MCF 10A (cell line): Measurements from ENCODE around the gene BCAS1. TPM values are rescaled to one million over a fixed set of nuclear protein-coding genes. Genes with fewer than 3 reads are reported as not detected.

Experiments used
- BruUV-seq: library from RNA; stranded (reverse); fragments of 400-500 nt; replicated peaks from 2 replicates; lab custom pipeline; 2021; lab: Mats Ljungman, UMichigan
- CTCF ChIA-PET: fragments of 300-600 bp; sonication (Branson Sonifier 250); formaldehyde crosslinking; extraction: SDS; loops from one replicate; lab custom pipeline; 2021; ENCODE audit warnings: antibody characterized with exemption, inconsistent platforms; lab: Yijun Ruan, JAX
- POLR2A ChIA-PET: fragments of 300-600, 350-650 bp; sonication (Branson Sonifier 250); formaldehyde crosslinking; extraction: SDS; loops from one replicate; lab custom pipeline; 2020; ENCODE audit warnings: antibody characterized with exemption, inconsistent platforms; lab: Yijun Ruan, JAX
- DNase-seq: peaks from one replicate; pipeline ENCODE4 v3.0.0-alpha.2; 2018; ENCODE audit not compliant: unreplicated experiment
- H3K27ac Mint-ChIP-seq: one replicate; pipeline ENCODE4 v1.8.0; 2022; ENCODE audit warnings: mild to moderate bottlenecking, low read depth, mixed read lengths; ENCODE audit not compliant: unreplicated experiment
- H3K27me3 Mint-ChIP-seq: one replicate; pipeline ENCODE4 v1.8.0; 2022; ENCODE audit warnings: mixed read lengths; ENCODE audit not compliant: insufficient read depth, unreplicated experiment
- H3K36me3 Mint-ChIP-seq: one replicate; pipeline ENCODE4 v1.8.0; 2022; ENCODE audit warnings: mild to moderate bottlenecking, moderate library complexity, mixed read lengths; ENCODE audit not compliant: insufficient read depth, unreplicated experiment
- H3K4me1 Mint-ChIP-seq: one replicate; pipeline ENCODE4 v1.8.0; 2022; ENCODE audit warnings: mixed read lengths; ENCODE audit not compliant: insufficient read depth, unreplicated experiment
- H3K4me3 Mint-ChIP-seq: one replicate; pipeline ENCODE4 v1.8.0; 2022; ENCODE audit warnings: mild to moderate bottlenecking, moderate library complexity, mixed read lengths; ENCODE audit not compliant: unreplicated experiment
- H3K9me3 Mint-ChIP-seq: one replicate; pipeline ENCODE4 v1.8.0; 2022; ENCODE audit warnings: mixed read lengths; ENCODE audit not compliant: unreplicated experiment
- CTCF ChIP-seq: fragments of 200-600 bp; IDR thresholded peaks from one replicate; pipeline ENCODE4 v1.8.0; 2022; ENCODE audit warnings: antibody characterized with exemption, mild to moderate bottlenecking; ENCODE audit not compliant: unreplicated experiment
- intact Hi-C: fragments of 100-400 bp; cut with micrococcal nuclease; formaldehyde crosslinking; loops from 2 replicates; pipeline ENCODE4 v1.14.1; 2022
- total RNA-seq: library from RNA; stranded (reverse); gene quantifications from 2 replicates; pipeline ENCODE4 v1.2.3, GENCODE V29; 2022

BCAS1 gene
- total RNA-seq, 1 experiment from 2014 or later, result not detected

GRCh38 chr20:54051068-54051467, 19.3 kb downstream of the BCAS1 start:
- H3K4me3 Mint-ChIP-seq, result no peak overlapping the region
- no peak for DNase-seq
- TF ChIP-seq CTCF, result no peak
- intact Hi-C loops, result no loop called here
- H3K27ac Mint-ChIP-seq, result no peak overlapping the region
- no peaks in the 10 kb centered on the region for H3K36me3 Mint-ChIP-seq
- ChIA-PET CTCF (interaction anchor here (0.8 to 1.5 kb wide), 2 partner anchors 134 to 473 kb away, joined by 3 to 7 read pairs; no protein-coding TSS in a partner anchor), POLR2A (interaction anchor here (2.1 kb wide), 1 partner anchor 11 kb away, joined by 8 read pairs; no protein-coding TSS in a partner anchor)
- BruUV-seq, result no TSS peak
- H3K4me1 Mint-ChIP-seq, result no peaks in the 10 kb centered on the region
- H3K27me3 Mint-ChIP-seq, result no peaks in the 10 kb centered on the region
- H3K9me3 Mint-ChIP-seq, result peaks cover 7% of the 10 kb centered on the region

- ChIA-PET POLR2A (interaction anchor here (0.6 to 1.0 kb wide), 2 partner anchors 12 to 20 kb away, joined by 3 read pairs; no protein-coding TSS in a partner anchor), CTCF (interaction anchor here (0.6 to 1.7 kb wide), 6 partner anchors 10 to 932 kb away, joined by 3 to 6 read pairs (median 3); no protein-coding TSS in a partner anchor)
- Mint-ChIP-seq H3K36me3 (no peaks in the 10 kb centered on the region), H3K27me3 (no peaks in the 10 kb centered on the region), H3K4me3 (no peak overlapping the region), H3K27ac (no peak overlapping the region), H3K9me3 (peaks cover 7% of the 10 kb centered on the region), H3K4me1 (peaks cover 4% of the 10 kb centered on the region)
- no peak for TF ChIP-seq CTCF
- DNase-seq, result no peak
- BruUV-seq, result no TSS peak
- intact Hi-C loops, result no loop called here
These were observed 21.4 kb downstream of the BCAS1 start for GRCh38 chr20:54048891-54049545.

- no TSS peak for BruUV-seq
- H3K27ac Mint-ChIP-seq, result no peak overlapping the region
- no peak for DNase-seq
- H3K4me1 Mint-ChIP-seq, result peaks cover 6% of the 10 kb centered on the region
- no peak overlapping the region for H3K4me3 Mint-ChIP-seq
- no peaks in the 10 kb centered on the region for H3K27me3 Mint-ChIP-seq
- no peak for TF ChIP-seq CTCF
- POLR2A ChIA-PET, result interaction anchor here (0.6 to 1.0 kb wide), 2 partner anchors 13 to 20 kb away, joined by 3 read pairs; no protein-coding TSS in a partner anchor
- CTCF ChIA-PET, result interaction anchor here (0.6 to 1.7 kb wide), 5 partner anchors 10 to 932 kb away, joined by 3 to 6 read pairs (median 3); no protein-coding TSS in a partner anchor
- H3K9me3 Mint-ChIP-seq, result peaks cover 7% of the 10 kb centered on the region
- intact Hi-C loops, result no loop called here
- H3K36me3 Mint-ChIP-seq, result no peaks in the 10 kb centered on the region
These were observed 21.9 kb downstream of the BCAS1 start for GRCh38 chr20:54048481-54048880.

GRCh38 chr20:54047720-54048119, 22.7 kb downstream of the BCAS1 start:
- Mint-ChIP-seq H3K9me3 (peaks cover 7% of the 10 kb centered on the region), H3K27ac (no peak overlapping the region), H3K4me3 (no peak overlapping the region), H3K36me3 (no peaks in the 10 kb centered on the region), H3K27me3 (no peaks in the 10 kb centered on the region), H3K4me1 (peaks cover 6% of the 10 kb centered on the region)
- CTCF ChIA-PET, result interaction anchor here (1.6 to 1.7 kb wide), 2 partner anchors 15 to 152 kb away, joined by 3 to 6 read pairs; no protein-coding TSS in a partner anchor
- intact Hi-C loops, result no loop called here
- POLR2A ChIA-PET, result no interaction called here
- no peak for TF ChIP-seq CTCF
- DNase-seq, result no peak
- no TSS peak for BruUV-seq
